HepG2 (cell line): ENCODE measurements around the gene GLB1L. TPM values are rescaled to one million over a fixed set of nuclear protein-coding genes. Genes with fewer than 3 reads are reported as not detected.

Experiments
- BORCS8-MEF2B ChIP-seq: sonication (generic); formaldehyde crosslinking; IDR thresholded peaks from 2 replicates; pipeline ENCODE4 v1.8.0; 2022; ENCODE audit warnings: mild to moderate bottlenecking, missing genetic modification reagents
- EP300 ChIP-seq, 3 experiments: sonication (generic) in 1 of 3; formaldehyde crosslinking in 1 of 3; IDR thresholded peaks; 2 replicates each; pipeline versions ENCODE4 v1.5.1 to v1.6.1; 2011 to 2020; ENCODE audit warnings: low read depth in 2 of 3, low read length in 2 of 3, borderline replicate concordance in 1 of 3, improper control_type of control experiment in 1 of 3, mild to moderate bottlenecking in 1 of 3, missing genetic modification reagents in 1 of 3, moderate library complexity in 1 of 3
- FOXJ3 ChIP-seq: sonication (generic); formaldehyde crosslinking; IDR thresholded peaks from 2 replicates; pipeline ENCODE4 v1.4.0; 2020; ENCODE audit warnings: missing genetic modification reagents, mild to moderate bottlenecking, borderline replicate concordance
- MIXL1 ChIP-seq: IDR thresholded peaks from 2 replicates; pipeline ENCODE4 v1.6.1; 2016
- SSRP1 ChIP-seq: IDR thresholded peaks from 2 replicates; pipeline ENCODE4 v1.6.1; 2016; ENCODE audit warnings: control low read depth
- TSC22D2 ChIP-seq: sonication (generic); formaldehyde crosslinking; IDR thresholded peaks from 2 replicates; pipeline ENCODE4 v1.5.1; 2020; ENCODE audit warnings: missing genetic modification reagents, mild to moderate bottlenecking, borderline replicate concordance
- XRCC5 ChIP-seq: fragments of 200-400 bp; formaldehyde crosslinking; optimal IDR thresholded peaks from 2 replicates; pipeline ENCODE3; 2017; ENCODE audit warnings: mild to moderate bottlenecking, low read length
- ZKSCAN1 ChIP-seq: fragments of 150-350 bp; IDR thresholded peaks from 2 replicates; pipeline ENCODE4 v1.6.1; 2014; ENCODE audit warnings: low read length
- ZNF24 ChIP-seq: fragments of 450-650 bp; IDR thresholded peaks from 2 replicates; pipeline ENCODE4 v1.6.1; 2017; ENCODE audit warnings: antibody characterized with exemption, mild to moderate bottlenecking
- ZNF550 ChIP-seq: sonication (generic); formaldehyde crosslinking; IDR thresholded peaks from 2 replicates; pipeline ENCODE4 v1.4.0; 2020; ENCODE audit warnings: mild to moderate bottlenecking, missing genetic modification reagents, borderline replicate concordance
- ZNF652 ChIP-seq: IDR thresholded peaks from 2 replicates; pipeline ENCODE4 v1.6.1; 2016; ENCODE audit warnings: low read depth, borderline replicate concordance
- ZNF672 ChIP-seq: sonication (generic); formaldehyde crosslinking; IDR thresholded peaks from 2 replicates; pipeline ENCODE4 v1.8.1; 2022; ENCODE audit warnings: missing genetic modification reagents
- ZNF747 ChIP-seq: sonication (generic); formaldehyde crosslinking; IDR thresholded peaks from 2 replicates; pipeline ENCODE4 v1.8.1; 2023; ENCODE audit warnings: missing genetic modification reagents, mild to moderate bottlenecking, borderline replicate concordance
- ZNF782 ChIP-seq: sonication (generic); formaldehyde crosslinking; IDR thresholded peaks from 2 replicates; pipeline ENCODE4 v1.4.0; 2020; ENCODE audit warnings: missing genetic modification reagents, mild to moderate bottlenecking, borderline replicate concordance
- polyA plus RNA-seq, 8 experiments: library from polyadenylated mRNA; depleted of rRNA in 3 of 8; stranded (reverse) in 7 of 8; unstranded in 1 of 8; fragments of >200 nt; fragmentation: Illumina TruSeq in 4 of 8; extraction: Trizol in 4 of 8; gene quantifications; 2 replicates each; pipeline versions ENCODE4 v1.2.1 to v1.2.3, GENCODE V29; 2011 to 2016; ENCODE audit warnings: low read depth in 4 of 8, missing spikeins in 1 of 8, mixed read lengths in 1 of 8; ENCODE audit not compliant: insufficient read depth in 1 of 8
- total RNA-seq, 5 experiments: library from RNA; depleted of rRNA; stranded (reverse); fragments of >200 nt; fragmentation: Illumina TruSeq; extraction: Trizol; gene quantifications; 2 replicates each; pipeline ENCODE4 v1.2.3, GENCODE V29; 2016; ENCODE audit warnings: low read depth in 1 of 5
- TF ChIP-seq, protein P1 (sequence below): sonication (generic); formaldehyde crosslinking; IDR thresholded peaks from 2 replicates; pipeline ENCODE4 v1.9.0; 2022; ENCODE audit warnings: low read depth, missing genetic modification reagents
- TF ChIP-seq, protein P2 (sequence below): sonication (generic); formaldehyde crosslinking; IDR thresholded peaks from 2 replicates; pipeline ENCODE4 v1.8.1; 2023; ENCODE audit warnings: mild to moderate bottlenecking, missing genetic modification reagents
- TF ChIP-seq, protein P3 (sequence below): sonication (generic); formaldehyde crosslinking; IDR thresholded peaks from 2 replicates; pipeline ENCODE4 v1.5.1; 2020; ENCODE audit warnings: mild to moderate bottlenecking, missing genetic modification reagents

GLB1L gene
- total and polyA plus RNA-seq, 2 of the 13 experiments (the other 11 are each of a cell fraction or from before 2014, with no cell fraction given), result 6.8 to 7.3 TPM

DNA sequence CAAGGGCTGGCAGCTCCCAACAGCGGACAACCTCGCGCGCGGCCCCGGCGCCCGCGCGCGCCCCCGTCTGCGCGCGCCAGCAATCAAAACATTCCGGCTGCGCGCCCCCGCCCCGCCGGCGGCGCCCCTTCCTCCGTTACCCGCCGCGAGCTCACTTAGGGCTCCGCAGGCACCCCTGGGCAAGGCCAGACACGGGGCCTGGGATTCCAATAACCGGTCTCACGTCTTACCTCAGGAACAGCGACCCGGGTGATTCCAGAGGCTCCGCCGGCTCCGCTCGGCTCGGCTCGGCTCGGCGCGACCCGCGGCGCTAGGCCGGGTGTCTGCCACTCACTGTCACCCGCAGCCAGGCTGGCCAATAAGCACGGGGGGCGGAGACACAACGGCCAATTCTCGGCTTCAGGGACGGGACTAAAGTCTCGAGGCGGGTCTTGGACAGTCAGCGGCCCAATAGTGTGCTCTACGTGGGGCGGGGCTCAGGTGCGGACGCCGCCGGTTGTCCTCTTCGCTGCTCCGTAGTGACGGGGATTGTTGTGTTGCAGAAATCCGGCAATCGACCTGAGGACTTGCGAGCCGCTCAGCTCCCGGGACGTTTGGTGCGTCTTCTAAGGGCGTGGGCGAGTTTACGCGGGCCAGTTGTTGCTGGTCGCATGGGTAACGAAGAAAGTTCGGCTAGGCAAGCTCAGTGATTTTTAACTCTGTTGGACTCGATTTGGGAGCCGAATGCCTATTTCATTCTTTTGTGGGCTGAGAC lies 15.8 kb downstream of the GLB1L start, which contains the start of the genes ANKZF1 and ATG9A (continued):
- TF ChIP-seq, protein P1, sequence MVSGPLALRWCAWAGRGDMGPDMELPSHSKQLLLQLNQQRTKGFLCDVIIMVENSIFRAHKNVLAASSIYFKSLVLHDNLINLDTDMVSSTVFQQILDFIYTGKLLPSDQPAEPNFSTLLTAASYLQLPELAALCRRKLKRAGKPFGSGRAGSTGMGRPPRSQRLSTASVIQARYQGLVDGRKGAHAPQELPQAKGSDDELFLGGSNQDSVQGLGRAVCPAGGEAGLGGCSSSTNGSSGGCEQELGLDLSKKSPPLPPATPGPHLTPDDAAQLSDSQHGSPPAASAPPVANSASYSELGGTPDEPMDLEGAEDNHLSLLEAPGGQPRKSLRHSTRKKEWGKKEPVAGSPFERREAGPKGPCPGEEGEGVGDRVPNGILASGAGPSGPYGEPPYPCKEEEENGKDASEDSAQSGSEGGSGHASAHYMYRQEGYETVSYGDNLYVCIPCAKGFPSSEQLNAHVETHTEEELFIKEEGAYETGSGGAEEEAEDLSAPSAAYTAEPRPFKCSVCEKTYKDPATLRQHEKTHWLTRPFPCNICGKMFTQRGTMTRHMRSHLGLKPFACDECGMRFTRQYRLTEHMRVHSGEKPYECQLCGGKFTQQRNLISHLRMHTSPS (CRISPR knock-in tag), result no peak
- 0 out of 2 replicates have a peak, but pooled peaks have one; percentile 22 for TF ChIP-seq ZNF24
- TF ChIP-seq ZNF550 (CRISPR knock-in tag), result no peak
- TF ChIP-seq EP300 (IDR thresholded peaks at IDR 0.05; ENCODE audit: low read depth in 2 of 2, low read length in 2 of 2), result peak; percentile 20 to 21; a peak in 3 of 4 replicates
- no peak for TF ChIP-seq EP300 (CRISPR knock-in tag; IDR thresholded peaks at IDR 0.05; ENCODE audit: borderline replicate concordance)
- TF ChIP-seq ZNF747, result peak; percentile 68; the same call in 1 of the 2 replicates
- no peak for TF ChIP-seq MIXL1 (CRISPR knock-in tag)
- TF ChIP-seq XRCC5, result peak; percentile 82
- TF ChIP-seq ZKSCAN1, result peak; percentile 31; the same call in 1 of the 2 replicates
- TF ChIP-seq, protein P2, sequence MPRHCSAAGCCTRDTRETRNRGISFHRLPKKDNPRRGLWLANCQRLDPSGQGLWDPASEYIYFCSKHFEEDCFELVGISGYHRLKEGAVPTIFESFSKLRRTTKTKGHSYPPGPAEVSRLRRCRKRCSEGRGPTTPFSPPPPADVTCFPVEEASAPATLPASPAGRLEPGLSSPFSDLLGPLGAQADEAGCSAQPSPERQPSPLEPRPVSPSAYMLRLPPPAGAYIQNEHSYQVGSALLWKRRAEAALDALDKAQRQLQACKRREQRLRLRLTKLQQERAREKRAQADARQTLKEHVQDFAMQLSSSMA (CRISPR knock-in tag), result peak; percentile 35; the same call in 1 of the 2 replicates
- peak; percentile 67; the same call in 1 of the 2 replicates for TF ChIP-seq SSRP1 (CRISPR knock-in tag)
- TF ChIP-seq FOXJ3 (CRISPR knock-in tag), result peak; percentile 13; the same call in 1 of the 2 replicates
- TF ChIP-seq ZNF782 (CRISPR knock-in tag), result no peak; the same call in 1 of the 2 replicates
- no peak; the same call in 1 of the 2 replicates for TF ChIP-seq BORCS8-MEF2B
- TF ChIP-seq ZNF652 (CRISPR knock-in tag), result no peak
- no peak for TF ChIP-seq ZNF672 (CRISPR knock-in tag)
- TF ChIP-seq, protein P3, sequence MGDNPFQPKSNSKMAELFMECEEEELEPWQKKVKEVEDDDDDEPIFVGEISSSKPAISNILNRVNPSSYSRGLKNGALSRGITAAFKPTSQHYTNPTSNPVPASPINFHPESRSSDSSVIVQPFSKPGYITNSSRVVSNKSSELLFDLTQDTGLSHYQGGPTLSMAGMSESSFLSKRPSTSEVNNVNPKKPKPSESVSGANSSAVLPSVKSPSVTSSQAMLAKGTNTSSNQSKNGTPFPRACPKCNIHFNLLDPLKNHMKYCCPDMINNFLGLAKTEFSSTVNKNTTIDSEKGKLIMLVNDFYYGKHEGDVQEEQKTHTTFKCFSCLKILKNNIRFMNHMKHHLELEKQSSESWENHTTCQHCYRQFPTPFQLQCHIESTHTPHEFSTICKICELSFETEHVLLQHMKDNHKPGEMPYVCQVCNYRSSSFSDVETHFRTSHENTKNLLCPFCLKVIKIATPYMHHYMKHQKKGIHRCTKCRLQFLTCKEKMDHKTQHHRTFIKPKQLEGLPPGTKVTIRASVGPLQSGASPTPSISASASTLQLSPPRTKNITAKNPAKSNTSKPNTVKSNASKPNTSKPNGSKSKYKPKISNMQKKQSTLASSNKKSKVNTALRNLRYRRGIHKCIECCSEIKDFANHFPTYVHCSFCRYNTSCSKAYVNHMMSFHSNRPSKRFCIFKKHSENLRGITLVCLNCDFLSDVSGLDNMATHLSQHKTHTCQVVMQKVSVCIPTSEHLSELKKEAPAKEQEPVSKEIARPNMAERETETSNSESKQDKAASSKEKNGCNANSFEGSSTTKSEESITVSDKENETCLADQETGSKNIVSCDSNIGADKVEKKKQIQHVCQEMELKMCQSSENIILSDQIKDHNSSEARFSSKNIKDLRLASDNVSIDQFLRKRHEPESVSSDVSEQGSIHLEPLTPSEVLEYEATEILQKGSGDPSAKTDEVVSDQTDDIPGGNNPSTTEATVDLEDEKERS (CRISPR knock-in tag), result 0 out of 2 replicates have a peak, but pooled peaks have one; percentile 31
- TF ChIP-seq TSC22D2 (CRISPR knock-in tag), result no peak
